GM10248 (cell line): ENCODE measurements around the gene SPTLC1.
"Not testable (repeated sequence)": the region's sequence is repeated elsewhere in the genome, so short reads cannot be mapped to it uniquely, and the experiment has no call there.

Experiments
- CTCF ChIA-PET: fragments of 300-600 bp; sonication (Branson Sonifier 250); formaldehyde crosslinking; extraction: SDS; loops from one replicate; lab custom pipeline; 2021; ENCODE audit warnings: antibody characterized with exemption; lab: Yijun Ruan, JAX
- POLR2A ChIA-PET: fragments of 350-650 bp; sonication (Branson Sonifier 250); formaldehyde crosslinking; extraction: SDS; loops from one replicate; lab custom pipeline; 2020; ENCODE audit warnings: antibody characterized with exemption; lab: Yijun Ruan, JAX
- DNase-seq: peaks from one replicate; pipeline ENCODE4 v3.0.0; 2012; ENCODE audit errors: extremely low spot score
- CTCF ChIP-seq: IDR thresholded peaks from 2 replicates; pipeline ENCODE4 v1.5.1; 2012; ENCODE audit warnings: mild to moderate bottlenecking, low read depth; ENCODE audit errors: extremely low read depth, missing control alignments, control extremely low read depth

The SPTLC1 gene

GRCh38 chr9:92108122-92108521 is 7.1 kb downstream of the SPTLC1 start:
- ChIA-PET POLR2A (no interaction called here), CTCF (no interaction called here)
- TF ChIP-seq CTCF, result no peak
- DNase-seq, result no peak

- DNase-seq, CTCF ChIA-PET, POLR2A ChIA-PET: not testable (repeated sequence)
Observed at GRCh38 chr9:92105446-92106225, 9.6 kb downstream of the SPTLC1 start.

- POLR2A ChIA-PET, DNase-seq, CTCF ChIA-PET: not testable (repeated sequence)
Observed at GRCh38 chr9:92103601-92104000, 11.6 kb downstream of the SPTLC1 start.

GRCh38 chr9:92100237-92100911 is 14.8 kb downstream of the SPTLC1 start:
- ChIA-PET CTCF (no interaction called here), POLR2A (no interaction called here)
- TF ChIP-seq CTCF, result no peak
- DNase-seq, result no peak

GRCh38 chr9:92098638-92099037 is 16.6 kb downstream of the SPTLC1 start:
- no peak for TF ChIP-seq CTCF
- CTCF ChIA-PET, result no interaction called here
- DNase-seq, result no peak
- POLR2A ChIA-PET, result no interaction called here

GRCh38 chr9:92097997-92098482 is 17.2 kb downstream of the SPTLC1 start:
- POLR2A ChIA-PET, result no interaction called here
- CTCF ChIA-PET, result no interaction called here
- TF ChIP-seq CTCF, result no peak
- DNase-seq, result no peak

GRCh38 chr9:92095236-92095635 is 20.0 kb downstream of the SPTLC1 start:
- DNase-seq, result no peak
- TF ChIP-seq CTCF, result no peak
- ChIA-PET CTCF (no interaction called here), POLR2A (no interaction called here)

GRCh38 chr9:92094655-92095054 is 20.6 kb downstream of the SPTLC1 start:
- TF ChIP-seq CTCF, result no peak
- ChIA-PET POLR2A (no interaction called here), CTCF (no interaction called here)
- no peak for DNase-seq
